Activated CD8-positive, alpha-beta T cell treated with anti-CD3 and anti-CD28 coated beads for 36 hours (primary cell): Measurements from ENCODE around the gene GIT1. TPM values are rescaled to one million over a fixed set of nuclear protein-coding genes. Genes with fewer than 3 reads are reported as not detected.

Source experiments
- ATAC-seq: fragments of 200-7000 bp; cut with Tn5 transposase; one replicate; pipeline ENCODE4 v1.10.0; 2021; ENCODE audit warnings: mild to moderate bottlenecking, moderate library complexity
- CTCF ChIA-PET: fragments of 350-600 bp; sonication (Branson Sonifier 250); formaldehyde crosslinking; loops from one replicate; lab custom pipeline; 2021; ENCODE audit warnings: antibody characterized with exemption; lab: Charles Lee
- POLR2A ChIA-PET: fragments of 350-600 bp; sonication (Branson Sonifier 250); formaldehyde crosslinking; loops from one replicate; lab custom pipeline; 2021; ENCODE audit warnings: antibody characterized with exemption; lab: Charles Lee
- DNase-seq: peaks from one replicate; pipeline ENCODE4 v3.0.0-alpha.2; 2020
- H3K27ac Mint-ChIP-seq: one replicate; pipeline ENCODE4 v1.8.0; 2021; ENCODE audit warnings: mild to moderate bottlenecking, mixed read lengths
- H3K27me3 Mint-ChIP-seq: one replicate; pipeline ENCODE4 v1.8.0; 2021; ENCODE audit warnings: mixed read lengths
- H3K36me3 Mint-ChIP-seq: one replicate; pipeline ENCODE4 v1.8.0; 2021; ENCODE audit warnings: low read depth, mixed read lengths
- H3K4me1 Mint-ChIP-seq: one replicate; pipeline ENCODE4 v1.8.0; 2021; ENCODE audit warnings: low read depth, mixed read lengths
- H3K4me3 Mint-ChIP-seq: one replicate; pipeline ENCODE4 v1.8.0; 2021; ENCODE audit warnings: mild to moderate bottlenecking, moderate library complexity, mixed read lengths
- H3K9me3 Mint-ChIP-seq: one replicate; pipeline ENCODE4 v1.8.0; 2021; ENCODE audit warnings: mixed read lengths
- CTCF ChIP-seq: fragments of 200-600 bp; IDR thresholded peaks from one replicate; pipeline ENCODE4 v1.8.0; 2022; ENCODE audit warnings: antibody characterized with exemption, mild to moderate bottlenecking
- intact Hi-C: fragments of 100-400 bp; cut with micrococcal nuclease; formaldehyde crosslinking; loops from one replicate; pipeline ENCODE4 v1.10.0; 2022
- total RNA-seq, 2 experiments: library from RNA; stranded (reverse); gene quantifications; one replicate each; pipeline ENCODE4 v1.2.3, GENCODE V29; 2021

The GIT1 gene
- total RNA-seq, 2 experiments from 2014 or later: 54.8 to 59.3 TPM

DNA sequence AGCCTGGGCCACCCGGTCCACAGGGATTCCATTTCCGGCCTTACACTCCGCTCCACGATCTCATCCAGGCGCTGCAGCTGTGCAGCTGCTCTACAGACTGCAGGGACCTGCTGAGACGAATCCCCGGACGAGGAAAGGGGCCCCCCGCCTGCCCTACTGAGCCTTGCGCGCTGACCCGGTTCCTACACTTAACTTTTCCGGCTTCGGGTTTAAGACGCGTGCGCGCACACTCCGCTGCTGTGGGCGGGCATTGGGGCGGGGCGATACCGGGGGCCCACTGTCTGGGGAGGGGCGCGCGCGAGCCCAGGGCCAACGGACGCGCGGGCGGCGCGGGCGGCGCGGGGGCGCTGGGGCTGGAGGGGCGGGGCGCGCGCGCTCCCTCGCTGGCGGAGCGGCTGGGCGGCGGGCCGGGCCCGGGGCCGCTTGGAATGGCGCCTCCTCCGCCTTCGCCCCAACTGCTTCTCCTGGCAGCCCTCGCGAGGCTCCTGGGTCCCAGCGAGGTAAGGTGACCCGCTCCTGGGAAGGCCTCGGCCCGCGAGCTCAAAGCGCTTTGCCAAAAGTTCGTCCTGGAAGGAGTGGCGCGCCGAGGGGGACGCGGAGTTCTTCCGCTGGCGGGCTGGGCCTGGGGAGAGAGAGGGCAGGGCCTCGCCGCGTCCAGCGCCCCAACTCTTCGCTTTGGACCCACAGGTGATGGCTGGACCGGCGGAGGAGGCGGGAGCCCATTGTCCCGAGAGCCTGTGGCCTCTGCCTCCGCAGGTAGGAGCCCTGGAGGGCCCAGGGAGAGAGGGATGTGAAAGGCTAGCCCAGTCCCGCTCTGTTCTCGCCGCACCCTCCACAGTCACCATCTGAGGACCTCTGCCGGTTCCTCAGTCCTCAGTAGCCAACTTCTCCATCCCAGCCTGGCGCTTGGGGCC is 20.9 kb downstream of the GIT1 start, which contains the start of gene TP53I13:
TSS of gene TP53I13 (plus strand) at position 371 of the 914 bp plus-strand sequence. CDS start at position 429, 58 bp downstream.
- Mint-ChIP-seq H3K36me3 (peaks cover 10% of the 10 kb centered on the region), H3K4me3 (peak within 1 kb of the TSS; percentile 86), H3K27ac (peak within 1 kb of the TSS; percentile 91), H3K4me1 (peaks cover 26% of the 10 kb centered on the region), H3K27me3 (no peaks in the 10 kb centered on the region), H3K9me3 (no peaks in the 10 kb centered on the region)
- intact Hi-C loops: no loop called here
- no peak for TF ChIP-seq CTCF
- CTCF ChIA-PET: interaction anchor here (0.9 to 11.2 kb wide), 8 partner anchors 12 to 199 kb away, joined by 3 to 102 read pairs (median 16); partner anchors contain the start of gene ANKRD13B
- ATAC-seq: peak; percentile 62
- POLR2A ChIA-PET: interaction anchor here (0.8 to 2.6 kb wide), 15 partner anchors 8 to 186 kb away, joined by 3 to 9 read pairs (median 5); no protein-coding TSS in a partner anchor
- DNase-seq: peak; percentile 92

GRCh38 chr17:29567554-29568330 is 21.7 kb downstream of the GIT1 start:
- Mint-ChIP-seq H3K27me3 (no peaks in the 10 kb centered on the region), H3K9me3 (no peaks in the 10 kb centered on the region), H3K4me1 (peaks cover 23% of the 10 kb centered on the region), H3K36me3 (peaks cover 7% of the 10 kb centered on the region), H3K27ac (peak overlapping the region; percentile 91), H3K4me3 (peak overlapping the region; percentile 86)
- ATAC-seq (peak; percentile 67), DNase-seq (peak; percentile 87)
- POLR2A ChIA-PET: interaction anchor here (0.6 to 2.1 kb wide), 16 partner anchors 9 to 273 kb away, joined by 3 to 8 read pairs (median 4); no protein-coding TSS in a partner anchor
- TF ChIP-seq CTCF: peak; percentile 66
- intact Hi-C loops: no loop called here
- CTCF ChIA-PET: interaction anchor here (0.9 to 11.2 kb wide), 8 partner anchors 13 to 198 kb away, joined by 3 to 102 read pairs (median 20); partner anchors contain the start of gene ANKRD13B

DNA sequence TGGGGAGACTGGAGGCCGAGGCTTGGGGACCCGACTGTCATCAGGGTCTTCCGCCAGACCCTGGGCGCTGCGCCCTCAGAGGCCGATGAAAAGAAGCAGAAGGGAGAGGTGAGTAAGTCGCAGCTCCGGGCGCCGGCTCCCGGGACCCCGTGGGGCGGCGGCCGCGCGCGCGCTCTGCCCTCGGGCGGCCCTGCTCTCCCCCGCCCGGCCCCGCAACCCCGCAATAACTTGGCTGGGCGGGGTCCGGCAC is 22.2 kb downstream of the GIT1 start:
- H3K27me3 Mint-ChIP-seq: no peaks in the 10 kb centered on the region
- peaks cover 27% of the 10 kb centered on the region for H3K4me1 Mint-ChIP-seq
- H3K36me3 Mint-ChIP-seq: peaks cover 11% of the 10 kb centered on the region
- H3K27ac Mint-ChIP-seq: peak overlapping the region; percentile 79
- POLR2A ChIA-PET: interaction anchor here (1.0 to 2.1 kb wide), 10 partner anchors 9 to 273 kb away, joined by 3 to 8 read pairs (median 4); no protein-coding TSS in a partner anchor
- ATAC-seq: peak; percentile 3
- H3K4me3 Mint-ChIP-seq: peak overlapping the region; percentile 86
- CTCF ChIA-PET: interaction anchor here (0.6 to 11.2 kb wide), 7 partner anchors 13 to 197 kb away, joined by 3 to 102 read pairs (median 21); partner anchors contain the start of gene ANKRD13B
- H3K9me3 Mint-ChIP-seq: no peaks in the 10 kb centered on the region
- intact Hi-C loops: no loop called here
- TF ChIP-seq CTCF: no peak
- no peak for DNase-seq

- Mint-ChIP-seq H3K27me3 (no peaks in the 10 kb centered on the region), H3K27ac (peak within 1 kb of the TSS; percentile 91), H3K4me1 (peaks cover 32% of the 10 kb centered on the region), H3K36me3 (peaks cover 14% of the 10 kb centered on the region), H3K9me3 (no peaks in the 10 kb centered on the region), H3K4me3 (peak within 1 kb of the TSS; percentile 86)
- POLR2A ChIA-PET: interaction anchor here (0.6 to 2.1 kb wide), 11 partner anchors 8 to 275 kb away, joined by 3 to 8 read pairs (median 4); no protein-coding TSS in a partner anchor
- TF ChIP-seq CTCF: no peak
- ATAC-seq (peak; percentile 45), DNase-seq (peak; percentile 77)
- CTCF ChIA-PET: interaction anchor here (0.6 to 11.2 kb wide), 8 partner anchors 14 to 197 kb away, joined by 3 to 102 read pairs (median 20); partner anchors contain the start of gene ANKRD13B
- intact Hi-C loops: no loop called here
These were observed 22.8 kb downstream of the GIT1 start, which contains the start of gene ABHD15 for GRCh38 chr17:29566473-29567303. Gene ABHD15 (minus strand): TSS chr17:29567037. CDS start chr17:29566966, 71 bp downstream.
